Kidney epithelial cell (primary cell): Measurements from ENCODE around the gene KPNA4. TPM values are rescaled to one million over a fixed set of nuclear protein-coding genes. Genes with fewer than 3 reads are reported as not detected.
"Not testable (repeated sequence)": the region's sequence is repeated elsewhere in the genome, so short reads cannot be mapped to it uniquely, and the experiment has no call there.

Source experiments
- DNase-seq: peaks from one replicate; pipeline ENCODE4 v3.0.0-alpha.2; 2010; ENCODE audit warnings: low read depth
- H3K27me3 ChIP-seq: 2 replicates; pipeline ENCODE4 v1.6.0; 2011; ENCODE audit warnings: low read length; ENCODE audit not compliant: control insufficient read depth, insufficient read depth
- H3K36me3 ChIP-seq: 2 replicates; pipeline ENCODE4 v1.5.1; 2011; ENCODE audit warnings: low read length; ENCODE audit not compliant: control insufficient read depth, insufficient read depth
- H3K4me3 ChIP-seq: 2 replicates; pipeline ENCODE4 v1.5.1; 2011; ENCODE audit warnings: low read depth, mild to moderate bottlenecking, control low read depth, low read length
- total RNA-seq: library from RNA; depleted of rRNA; stranded (reverse); fragments of >200 nt; gene quantifications from 2 replicates; pipeline ENCODE4 v1.2.3, GENCODE V29; 2015
- TF ChIP-seq, protein P1 (sequence below): IDR thresholded peaks from 2 replicates; pipeline ENCODE4 v1.5.1; 2011; ENCODE audit warnings: mild to moderate bottlenecking, moderate library complexity, low read length, control low read depth, inconsistent platforms; ENCODE audit not compliant: insufficient read depth, poor library complexity, severe bottlenecking

Gene KPNA4
- total RNA-seq, 1 donor from 2014 or later: 38.0 TPM

DNA sequence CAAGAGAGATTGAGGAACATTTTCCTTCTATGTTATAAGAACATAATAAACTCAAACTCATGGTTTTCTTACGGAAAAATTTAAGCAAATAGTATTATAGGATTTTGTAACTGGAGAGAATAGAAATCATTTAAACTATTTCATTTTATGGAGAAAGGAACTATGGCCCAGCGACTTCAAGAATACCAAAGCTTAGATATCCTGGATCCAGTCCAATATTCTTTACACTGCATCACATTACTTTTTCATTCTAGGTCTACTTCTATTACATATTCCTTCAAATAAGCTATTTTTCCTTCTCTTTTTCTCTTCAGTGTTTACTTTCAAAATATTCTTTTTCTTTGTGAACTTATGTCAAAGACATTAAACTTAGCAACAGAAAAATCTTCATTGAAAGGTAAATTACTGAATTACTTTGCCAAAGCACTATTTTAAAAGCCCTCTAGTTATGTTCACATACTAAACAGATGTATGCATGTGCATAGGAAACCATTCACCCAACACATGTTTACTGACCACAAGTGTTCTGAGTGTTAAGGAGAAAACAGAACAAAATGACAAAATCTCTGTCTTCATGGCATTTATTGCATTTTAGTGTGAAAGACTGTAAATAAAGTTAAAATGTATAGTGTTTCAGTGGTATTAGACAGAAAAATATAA lies 20.4 kb downstream of the KPNA4 start:
- H3K27me3 ChIP-seq: no peaks in the 10 kb centered on the region
- H3K4me3 ChIP-seq: no peak overlapping the region
- TF ChIP-seq, protein P1, sequence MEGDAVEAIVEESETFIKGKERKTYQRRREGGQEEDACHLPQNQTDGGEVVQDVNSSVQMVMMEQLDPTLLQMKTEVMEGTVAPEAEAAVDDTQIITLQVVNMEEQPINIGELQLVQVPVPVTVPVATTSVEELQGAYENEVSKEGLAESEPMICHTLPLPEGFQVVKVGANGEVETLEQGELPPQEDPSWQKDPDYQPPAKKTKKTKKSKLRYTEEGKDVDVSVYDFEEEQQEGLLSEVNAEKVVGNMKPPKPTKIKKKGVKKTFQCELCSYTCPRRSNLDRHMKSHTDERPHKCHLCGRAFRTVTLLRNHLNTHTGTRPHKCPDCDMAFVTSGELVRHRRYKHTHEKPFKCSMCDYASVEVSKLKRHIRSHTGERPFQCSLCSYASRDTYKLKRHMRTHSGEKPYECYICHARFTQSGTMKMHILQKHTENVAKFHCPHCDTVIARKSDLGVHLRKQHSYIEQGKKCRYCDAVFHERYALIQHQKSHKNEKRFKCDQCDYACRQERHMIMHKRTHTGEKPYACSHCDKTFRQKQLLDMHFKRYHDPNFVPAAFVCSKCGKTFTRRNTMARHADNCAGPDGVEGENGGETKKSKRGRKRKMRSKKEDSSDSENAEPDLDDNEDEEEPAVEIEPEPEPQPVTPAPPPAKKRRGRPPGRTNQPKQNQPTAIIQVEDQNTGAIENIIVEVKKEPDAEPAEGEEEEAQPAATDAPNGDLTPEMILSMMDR: no peak
- DNase-seq: no peak
- H3K36me3 ChIP-seq: no peaks in the 10 kb centered on the region

- no peak for DNase-seq
- H3K36me3 ChIP-seq: no peaks in the 10 kb centered on the region
- H3K27me3 ChIP-seq: no peaks in the 10 kb centered on the region
- no peak overlapping the region for H3K4me3 ChIP-seq
- TF ChIP-seq, protein P1: no peak
Measured at GRCh38 chr3:160540551-160540950, 24.8 kb downstream of the KPNA4 start.

- no peaks in the 10 kb centered on the region for H3K27me3 ChIP-seq
- H3K4me3 ChIP-seq: no peak overlapping the region
- TF ChIP-seq, protein P1: no peak
- no peak for DNase-seq
- no peaks in the 10 kb centered on the region for H3K36me3 ChIP-seq
Measured at GRCh38 chr3:160538895-160539294, 26.5 kb downstream of the KPNA4 start.

DNA sequence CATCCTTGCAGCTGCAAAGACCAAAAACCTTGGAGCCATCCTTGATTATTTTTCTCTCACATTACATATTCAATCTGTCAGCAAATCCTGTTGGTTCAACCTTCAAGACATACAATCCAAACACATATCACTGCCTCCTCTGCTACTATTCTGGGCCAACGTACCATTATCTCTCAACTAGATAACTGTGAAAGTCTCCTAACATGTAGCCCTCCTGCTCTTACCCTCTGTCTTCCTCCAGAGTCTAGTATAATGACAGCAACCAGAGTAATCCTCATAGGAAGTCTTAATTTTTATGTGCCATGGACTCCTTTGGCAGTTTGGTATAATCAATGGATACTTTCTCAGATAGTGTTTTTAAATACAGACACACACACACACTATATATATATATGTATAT lies 27.6 kb downstream of the KPNA4 start:
- Histone ChIP-seq H3K27me3 (no peaks in the 10 kb centered on the region), H3K4me3 (no peak overlapping the region), H3K36me3 (no peaks in the 10 kb centered on the region)
- TF ChIP-seq, protein P1: no peak
- no peak for DNase-seq

- no peak for DNase-seq
- TF ChIP-seq, protein P1: no peak
- Histone ChIP-seq H3K27me3 (no peaks in the 10 kb centered on the region), H3K36me3 (no peaks in the 10 kb centered on the region), H3K4me3 (no peak overlapping the region)
Measured at GRCh38 chr3:160532371-160532770, 33.0 kb downstream of the KPNA4 start.

GRCh38 chr3:160531311-160531710 lies 34.1 kb downstream of the KPNA4 start:
- no peaks in the 10 kb centered on the region for H3K36me3 ChIP-seq
- no peak for DNase-seq
- H3K27me3 ChIP-seq: no peaks in the 10 kb centered on the region
- no peak overlapping the region for H3K4me3 ChIP-seq
- TF ChIP-seq, protein P1: no peak

- not testable (repeated sequence) for DNase-seq, H3K4me3 ChIP-seq, H3K36me3 ChIP-seq, H3K27me3 ChIP-seq
Measured at GRCh38 chr3:160516391-160516790, 49.0 kb downstream of the KPNA4 start.
